Activated T-helper 1 cell treated with Interleukin-2 at 50 U/mL for 16 hours (primary cell): ENCODE data around the gene CNN3.
"Not testable (repeated sequence)": the region's sequence is repeated elsewhere in the genome, so short reads cannot be mapped to it uniquely, and the experiment has no call there.

Experiments used
- DNase-seq: peaks from one replicate; pipeline ENCODE4 v3.0.0-alpha.2; 2020; ENCODE audit warnings: low read depth

CNN3 gene

GRCh38 chr1:94949681-94950661 lies 23.1 kb upstream of the CNN3 start:
- DNase-seq, result no peak

DNA sequence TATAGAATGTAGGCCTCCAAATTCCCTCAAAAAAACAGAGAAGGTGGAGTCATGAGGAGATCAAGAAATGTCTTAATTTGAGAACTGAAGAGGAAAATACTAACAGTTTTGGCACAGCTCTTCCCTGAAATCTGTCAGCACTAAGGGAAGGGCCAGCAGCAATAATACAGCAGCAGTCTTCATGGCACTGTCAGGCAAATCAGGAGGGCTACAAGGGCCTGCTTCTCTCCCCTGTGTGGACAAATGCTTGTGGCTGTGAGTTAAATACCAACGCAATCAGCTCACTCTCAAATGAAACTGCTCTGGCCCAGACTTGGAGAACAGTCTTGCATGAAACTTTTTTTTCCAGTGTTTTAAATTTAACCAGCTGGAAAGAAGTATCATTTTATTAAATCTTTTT lies 20.5 kb upstream of the CNN3 start:
- DNase-seq, result no peak

DNA sequence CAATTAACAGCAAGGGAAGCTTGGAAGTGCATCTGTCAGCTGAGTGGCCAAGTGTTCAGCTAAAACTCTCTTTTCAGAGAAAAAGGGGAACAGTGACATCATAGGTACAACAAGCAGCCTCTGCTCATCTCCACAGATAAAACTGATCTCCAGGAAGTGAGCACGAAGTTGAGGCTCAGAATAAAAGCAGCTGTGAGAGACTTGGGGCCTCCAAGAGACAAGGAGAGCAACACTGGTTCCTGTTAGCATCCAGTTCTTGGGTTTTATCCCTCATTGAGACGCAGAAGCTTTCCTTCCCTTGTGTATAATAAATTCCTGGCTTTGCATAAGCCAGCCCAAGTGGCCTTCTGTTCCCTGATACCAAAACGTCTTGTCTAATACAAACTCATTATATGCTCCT lies 20.0 kb upstream of the CNN3 start:
- DNase-seq, result no peak

DNA sequence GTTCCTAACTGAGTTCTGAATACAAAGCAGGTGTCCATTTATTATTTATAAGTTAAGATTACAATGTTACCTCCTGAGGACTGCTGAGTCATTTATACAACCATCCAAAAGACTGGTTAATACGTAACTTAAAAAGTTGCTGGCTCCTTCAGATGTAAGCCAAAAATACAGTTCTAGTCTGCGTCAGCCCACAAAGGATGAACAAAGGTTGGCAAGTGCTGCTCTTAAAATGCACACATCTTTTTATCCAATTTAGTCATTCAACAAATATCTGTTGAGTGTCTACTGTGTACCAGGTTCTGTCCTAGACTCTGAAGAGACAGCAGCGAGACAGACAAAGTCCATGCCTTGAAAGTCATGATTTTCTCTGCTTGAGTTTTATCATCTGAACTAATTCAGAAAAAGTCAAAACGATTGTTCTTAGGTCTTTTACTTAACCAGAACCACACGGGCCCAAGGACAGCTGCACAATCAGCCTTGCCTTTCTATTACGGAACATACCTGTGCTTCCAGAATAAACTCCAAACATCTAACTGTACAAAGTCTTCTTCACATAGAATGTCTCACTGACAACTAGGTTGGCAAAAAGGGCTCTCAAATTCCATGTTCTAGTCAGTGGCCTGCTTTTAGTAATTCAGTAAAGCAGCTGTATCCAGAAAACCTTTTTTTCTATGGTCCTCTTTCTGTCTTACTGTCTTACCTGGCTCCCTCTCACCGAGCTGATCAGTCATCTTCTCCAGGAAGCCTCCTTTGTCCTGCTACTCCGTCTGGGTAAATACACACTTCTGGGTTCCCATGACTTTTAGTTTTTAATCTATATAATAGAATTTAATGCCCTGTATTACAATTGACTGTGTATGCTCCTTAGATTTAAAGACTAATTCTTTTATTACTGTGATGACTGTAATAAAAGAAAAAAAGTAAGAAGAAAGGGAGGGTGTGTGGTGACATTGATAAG lies 15.5 kb upstream of the CNN3 start:
- no peak for DNase-seq

GRCh38 chr1:94941480-94941879 lies 14.6 kb upstream of the CNN3 start:
- not testable (repeated sequence) for DNase-seq

DNA sequence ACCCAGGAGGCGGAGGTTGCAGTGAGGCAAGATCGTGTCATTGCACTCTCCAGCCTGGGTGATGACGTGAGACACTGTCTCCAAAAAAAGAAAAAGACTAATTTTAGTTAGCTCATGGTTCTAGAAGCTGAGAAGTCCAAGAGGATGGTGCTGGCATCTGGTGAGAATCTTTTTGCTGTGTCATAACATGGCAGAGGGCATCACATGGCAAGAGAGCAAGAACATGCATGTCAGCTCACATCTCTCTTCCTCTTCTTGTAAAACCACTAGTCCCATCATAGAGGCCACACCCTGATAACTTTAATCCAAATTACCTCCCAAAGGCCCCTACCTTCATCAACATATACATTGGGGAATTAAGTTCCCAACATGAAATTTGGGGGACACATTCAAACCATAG lies 13.8 kb upstream of the CNN3 start:
- no peak for DNase-seq

- no peak for DNase-seq
Measured at GRCh38 chr1:94937820-94938219, 10.9 kb upstream of the CNN3 start.

DNA sequence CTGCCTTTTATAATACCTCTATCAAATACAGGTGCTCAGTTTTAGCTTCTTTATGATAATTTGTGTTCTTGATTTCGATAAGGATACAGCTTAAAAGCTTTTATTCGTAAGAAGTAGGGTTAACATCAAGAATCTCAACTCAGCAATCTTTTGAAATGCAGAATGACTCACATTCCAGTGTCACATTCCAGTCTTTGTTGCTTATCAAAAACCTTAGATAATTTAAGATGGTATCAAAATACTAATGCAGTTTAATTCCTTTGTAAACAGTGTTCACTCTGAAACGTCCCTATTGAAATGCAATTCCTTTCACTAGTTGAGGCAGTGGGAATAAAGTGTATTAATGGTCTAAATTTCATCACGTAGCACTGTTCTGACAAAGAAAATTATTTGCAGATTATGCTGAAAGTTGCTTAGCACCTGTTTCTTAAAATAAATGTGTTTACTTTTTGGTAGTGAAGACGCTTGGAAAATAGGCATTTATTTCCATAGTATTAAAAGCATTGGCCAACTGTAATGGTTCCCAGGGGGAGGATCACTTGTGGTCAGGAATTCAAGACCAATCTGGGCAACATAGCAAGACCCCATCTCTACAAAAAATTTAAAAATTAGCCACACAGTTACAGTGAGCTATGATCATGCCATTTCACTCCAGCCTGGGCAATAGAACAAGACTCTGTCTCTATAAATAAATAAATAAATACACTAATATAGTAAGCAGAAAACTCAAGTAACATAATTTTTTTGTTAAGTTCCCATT lies 10.1 kb upstream of the CNN3 start:
- no peak for DNase-seq

DNA sequence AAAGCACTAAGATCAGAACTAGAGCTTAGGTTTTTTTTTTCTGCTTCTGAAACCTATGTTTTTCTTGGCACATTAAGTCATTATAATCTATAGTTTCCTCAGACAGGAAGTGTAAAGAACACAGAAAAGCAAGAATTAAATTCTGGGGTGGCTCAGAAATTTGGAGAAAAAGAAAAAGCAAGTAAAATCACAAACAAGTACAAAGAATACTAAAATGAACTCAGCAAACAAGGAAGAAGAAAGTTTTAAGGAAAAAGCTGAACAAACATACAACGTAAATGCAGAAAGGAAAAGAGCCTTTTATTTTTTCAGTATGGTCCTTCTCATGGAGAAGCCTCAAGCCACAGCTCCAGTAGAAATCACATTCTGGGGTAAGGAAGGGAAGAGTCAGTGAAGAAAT lies 8.6 kb upstream of the CNN3 start:
- no peak for DNase-seq

GRCh38 chr1:94935034-94935433 lies 8.1 kb upstream of the CNN3 start:
- DNase-seq, result no peak

- no peak for DNase-seq
Measured at GRCh38 chr1:94934551-94934950, 7.6 kb upstream of the CNN3 start.

GRCh38 chr1:94931254-94931841 lies 4.4 kb upstream of the CNN3 start:
- no peak for DNase-seq

GRCh38 chr1:94929351-94930217 lies 2.7 kb upstream of the CNN3 start:
- no peak for DNase-seq

DNA sequence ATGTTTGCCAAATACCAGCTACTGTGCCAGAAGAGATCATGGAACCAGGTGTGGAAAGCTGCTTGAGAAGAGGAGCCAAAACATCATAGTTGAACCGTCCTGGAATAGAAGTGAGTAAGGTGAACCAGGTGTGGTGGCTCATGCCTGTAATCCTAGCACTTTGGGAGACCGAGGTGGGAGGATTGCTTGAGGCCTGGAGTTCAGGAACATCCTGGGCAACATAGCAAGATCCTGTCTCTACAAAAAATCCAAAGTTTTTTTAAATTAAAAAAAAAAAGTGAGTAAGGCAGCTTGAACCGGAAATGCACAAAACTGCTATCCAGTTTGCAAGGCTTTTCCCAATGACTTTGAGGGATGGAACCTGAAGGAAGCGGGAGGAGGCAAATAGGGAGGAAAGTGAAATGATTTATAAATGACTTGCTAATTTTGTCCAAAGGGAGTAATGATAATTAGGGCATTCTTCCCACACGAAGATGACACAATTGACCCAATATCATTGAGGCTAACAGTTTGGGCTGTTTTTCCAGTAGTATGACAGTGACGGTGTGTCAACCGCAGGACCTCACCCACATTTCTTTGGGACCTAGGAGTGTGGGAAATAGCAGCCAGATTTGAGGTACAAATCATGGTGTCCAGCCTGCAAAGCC lies 1.5 kb upstream of the CNN3 start:
- DNase-seq, result no peak

GRCh38 chr1:94927405-94928175 lies 680 bp upstream of the CNN3 start:
- no peak for DNase-seq

DNA sequence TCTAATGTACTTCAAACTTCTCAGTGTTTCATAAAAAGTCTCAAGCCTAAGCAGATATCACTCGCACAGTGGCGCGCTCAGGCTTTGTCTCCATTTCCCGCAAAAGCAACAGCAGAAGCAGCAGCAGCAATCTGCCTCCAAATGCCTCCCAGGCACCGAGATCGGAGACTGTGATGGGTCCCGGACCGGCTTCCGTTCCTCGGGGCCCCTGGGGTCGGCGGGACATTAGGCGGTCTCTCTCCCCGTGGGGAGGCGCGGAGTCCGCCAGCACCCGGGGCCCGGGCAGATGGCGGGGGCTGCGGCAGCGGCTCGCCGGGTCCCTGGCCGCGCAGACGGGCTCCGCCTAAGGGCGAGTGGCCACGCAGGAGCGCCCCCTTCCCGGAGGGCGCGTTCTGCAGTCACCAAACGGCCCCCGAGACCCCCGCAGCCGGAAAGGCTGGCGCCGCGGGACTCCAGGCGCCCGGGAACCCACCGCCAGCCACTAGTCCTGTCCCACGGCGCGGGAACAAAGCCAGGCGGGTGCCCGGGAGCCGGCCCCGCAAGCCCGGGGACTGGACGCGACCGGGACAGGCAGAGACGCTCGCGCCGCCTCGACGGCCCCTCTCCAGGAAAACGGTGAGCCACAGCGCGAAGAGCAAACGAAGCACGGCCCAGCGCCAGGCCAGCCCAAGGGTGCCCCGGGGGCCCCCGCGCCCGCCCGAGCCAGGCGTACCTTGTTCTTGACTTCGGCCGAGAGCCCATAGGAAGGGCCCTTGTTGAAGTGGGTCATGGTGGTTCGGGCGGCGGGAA lies 590 bp downstream of the CNN3 start:
- DNase-seq, result no peak

DNA sequence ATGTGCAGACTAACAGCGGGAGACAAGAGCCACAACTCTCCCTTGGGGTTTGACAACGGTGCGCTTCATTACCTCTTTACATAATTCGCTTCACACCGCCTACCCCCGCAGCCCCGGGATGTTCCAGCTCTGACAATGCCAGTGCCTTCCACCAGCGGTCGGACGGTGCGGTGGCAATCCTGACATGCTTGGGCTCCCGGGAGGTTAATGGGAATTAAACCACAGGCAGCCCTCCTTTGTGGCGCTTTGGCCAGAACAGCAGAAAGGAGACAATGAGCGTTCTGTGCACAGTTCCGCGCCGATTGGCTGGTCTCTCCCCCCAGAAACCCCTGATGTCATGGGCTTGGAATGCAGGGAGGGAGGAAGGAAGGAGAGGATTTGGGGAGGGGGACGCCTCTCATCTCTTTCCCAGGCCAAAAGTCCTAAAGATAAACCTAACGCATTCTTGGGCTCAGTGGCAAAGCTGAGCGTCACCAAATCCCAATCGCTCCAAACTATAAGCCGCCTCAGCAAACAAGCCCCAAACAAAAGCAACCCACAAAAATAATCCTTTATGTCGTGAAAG lies 1.3 kb downstream of the CNN3 start:
- no peak for DNase-seq

DNA sequence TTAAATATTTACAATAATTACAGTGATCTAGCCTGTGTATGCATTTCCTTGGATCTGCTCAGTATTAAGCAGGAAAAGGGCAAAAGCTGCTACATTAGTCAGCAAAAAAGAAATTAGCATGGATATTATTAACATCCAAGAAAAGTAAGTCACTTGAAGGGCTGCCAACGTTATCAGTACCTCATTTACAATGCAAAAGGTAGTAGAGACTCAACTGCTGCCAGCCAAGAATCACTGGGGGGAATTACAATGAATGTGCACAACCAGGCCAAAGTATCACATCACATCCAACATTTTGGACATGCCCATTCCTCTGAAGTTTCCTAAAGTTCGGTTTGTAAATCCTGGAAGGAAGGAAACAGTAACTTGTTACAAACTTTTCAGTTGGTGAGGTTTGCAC lies 1.9 kb downstream of the CNN3 start:
- DNase-seq, result no peak
